IgD-negative memory B cell (primary cell): Measurements from ENCODE around the gene SBNO2. TPM values are rescaled to one million over a fixed set of nuclear protein-coding genes. Genes with fewer than 3 reads are reported as not detected.

Experiments
- H3K27ac Mint-ChIP-seq, 3 donors: one replicate each; pipeline ENCODE4 v1.8.0; 2020 to 2022; ENCODE audit warnings: mild to moderate bottlenecking in 3 of 3, mixed read lengths in 3 of 3, moderate library complexity in 1 of 3
- H3K27me3 Mint-ChIP-seq: one replicate; pipeline ENCODE4 v1.8.0; 2021; ENCODE audit warnings: mixed read lengths
- H3K36me3 Mint-ChIP-seq: one replicate; pipeline ENCODE4 v1.8.0; 2020; ENCODE audit warnings: mild to moderate bottlenecking, mixed read lengths
- H3K4me1 Mint-ChIP-seq, 3 donors: one replicate each; pipeline ENCODE4 v1.8.0; 2020 to 2022; ENCODE audit warnings: mixed read lengths in 3 of 3, mild to moderate bottlenecking in 1 of 3
- H3K4me3 Mint-ChIP-seq, 4 donors: one replicate each; pipeline ENCODE4 v1.8.0; 2020 to 2022; ENCODE audit warnings: mild to moderate bottlenecking in 4 of 4, mixed read lengths in 4 of 4, moderate library complexity in 3 of 4
- H3K9me3 Mint-ChIP-seq, 3 donors: one replicate each; pipeline ENCODE4 v1.8.0; 2020 to 2021; ENCODE audit warnings: mixed read lengths in 3 of 3, mild to moderate bottlenecking in 1 of 3
- polyA plus RNA-seq: library from polyadenylated mRNA; unstranded; fragments of 300-500 nt; fragmentation: Illumina TruSeq; gene quantifications from one replicate; pipeline ENCODE4 v1.2.3, GENCODE V29; 2021

Gene SBNO2
- polyA plus RNA-seq, 1 donor from 2014 or later, result 2.1 TPM

DNA sequence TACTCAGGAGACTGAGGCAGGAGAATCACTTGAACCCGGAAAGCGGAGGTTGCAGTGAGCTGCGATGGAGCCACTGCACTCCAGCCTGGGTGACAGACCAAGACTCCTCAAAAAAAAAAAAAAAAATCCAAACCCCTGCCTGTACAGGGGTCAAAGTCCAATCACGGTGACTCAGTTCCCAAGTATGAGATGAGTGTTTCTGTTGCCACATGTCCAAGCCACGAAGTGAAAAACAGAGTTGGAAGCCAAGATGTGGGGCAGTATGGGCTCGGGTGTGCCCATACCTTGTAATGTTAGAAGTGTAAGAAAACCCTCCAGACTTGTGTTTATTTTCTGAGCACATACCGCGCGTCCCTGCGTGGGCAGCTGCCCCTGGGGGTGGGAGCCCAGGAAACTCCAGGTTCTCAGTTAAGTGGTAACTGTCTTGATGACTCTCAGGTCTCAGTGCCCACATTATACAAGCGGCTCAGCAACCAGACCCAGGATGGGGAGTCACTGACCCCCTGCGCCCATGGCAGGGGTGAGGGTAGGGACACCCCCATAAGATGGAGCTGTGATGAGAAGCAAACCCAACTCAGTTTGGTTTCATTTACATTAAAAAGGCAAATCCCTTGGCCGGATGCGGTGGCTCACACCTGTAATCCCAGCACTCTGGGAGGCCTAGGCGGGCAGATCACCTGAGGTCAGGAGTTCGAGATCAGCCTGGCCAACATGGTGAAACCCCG, 71.5 kb downstream of the SBNO2 start:
- Mint-ChIP-seq H3K27ac (peak overlapping the region; percentile 94 to 97 (median 96)), H3K9me3 (peaks cover 0 to 2% (median 0%) of the 10 kb centered on the region in 3 donors), H3K27me3 (no peaks in the 10 kb centered on the region), H3K36me3 (no peaks in the 10 kb centered on the region), H3K4me3 (peak overlapping the region; percentile 76 to 92 (median 80)), H3K4me1 (peaks cover 20 to 26% (median 25%) of the 10 kb centered on the region in 3 donors)

DNA sequence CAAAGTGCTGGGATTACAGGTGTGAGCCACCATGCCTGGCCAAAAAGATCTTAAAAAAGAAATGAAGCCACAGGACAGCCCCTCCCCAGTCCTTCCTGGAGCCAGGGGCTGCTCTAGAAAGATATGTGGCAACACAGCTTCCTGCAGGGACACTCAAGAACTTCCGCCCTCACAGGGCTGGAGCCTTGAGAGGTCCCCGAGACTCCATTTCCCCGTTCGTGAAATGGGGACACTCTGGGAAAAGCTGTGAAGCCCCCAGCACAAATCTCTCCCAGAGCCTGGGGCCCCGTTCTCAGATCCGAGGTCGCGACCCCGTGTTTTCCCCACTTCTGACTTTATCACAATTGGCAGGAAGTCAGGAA, 72.8 kb downstream of the SBNO2 start:
- Mint-ChIP-seq H3K9me3 (peaks cover 0 to 2% (median 0%) of the 10 kb centered on the region in 3 donors), H3K4me1 (peaks cover 20 to 23% (median 22%) of the 10 kb centered on the region in 3 donors), H3K27me3 (no peaks in the 10 kb centered on the region), H3K36me3 (no peaks in the 10 kb centered on the region), H3K27ac (peak overlapping the region in 2 of 3 donors; percentile 7 to 97), H3K4me3 (peak overlapping the region in 3 of 4 donors; percentile 23 to 78 (median 76))

DNA sequence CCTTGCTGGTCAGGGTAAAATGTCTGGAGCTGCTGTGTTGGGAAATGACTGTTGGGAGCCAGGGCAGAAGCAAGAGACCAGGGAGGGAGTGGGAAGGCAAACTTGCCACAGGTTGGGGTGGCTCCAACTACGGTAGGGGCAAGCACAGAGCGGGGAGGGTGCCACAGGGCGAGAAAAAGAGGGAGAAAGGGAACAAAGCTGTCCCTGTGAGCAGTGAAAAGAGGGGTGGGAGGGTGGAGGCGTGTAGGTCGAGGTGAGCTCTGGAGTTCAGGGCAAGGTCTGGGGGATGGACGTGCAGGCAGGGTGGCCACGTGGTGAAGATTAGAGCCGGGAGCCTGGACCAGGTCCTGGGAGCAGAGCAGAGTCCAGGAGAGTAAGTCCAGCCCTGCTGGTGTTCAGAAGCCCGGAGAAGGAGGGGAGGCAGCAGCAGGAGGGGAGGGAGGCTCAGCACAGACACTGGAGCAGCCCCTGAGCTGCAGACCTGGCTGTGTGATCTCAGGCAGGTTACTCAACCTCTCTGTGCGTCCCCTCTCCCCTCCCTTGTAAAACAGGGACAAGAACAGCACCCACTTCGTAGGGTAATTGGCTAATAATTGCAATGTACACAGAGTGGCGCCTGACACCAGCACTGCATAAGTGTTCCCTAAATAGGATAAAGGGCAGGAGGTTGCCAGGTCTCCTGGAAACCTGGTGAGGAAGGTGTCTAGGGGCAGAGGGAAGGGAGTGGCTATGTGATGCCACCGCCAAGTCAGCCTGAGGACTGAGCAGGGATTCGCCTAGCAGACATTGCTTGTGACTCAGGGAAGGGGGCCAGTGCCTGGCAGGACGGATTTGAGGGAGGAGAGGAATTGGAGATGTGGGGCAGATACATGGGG, 75.7 kb downstream of the SBNO2 start:
- Mint-ChIP-seq H3K9me3 (peaks cover 0 to 2% (median 0%) of the 10 kb centered on the region in 3 donors), H3K4me3 (peak overlapping the region in 1 of 4 donors; percentile 67), H3K27me3 (peaks cover 1% of the 10 kb centered on the region), H3K27ac (peak overlapping the region in 1 of 3 donors; percentile 68), H3K4me1 (peaks cover 24 to 34% (median 28%) of the 10 kb centered on the region in 3 donors), H3K36me3 (no peaks in the 10 kb centered on the region)

DNA sequence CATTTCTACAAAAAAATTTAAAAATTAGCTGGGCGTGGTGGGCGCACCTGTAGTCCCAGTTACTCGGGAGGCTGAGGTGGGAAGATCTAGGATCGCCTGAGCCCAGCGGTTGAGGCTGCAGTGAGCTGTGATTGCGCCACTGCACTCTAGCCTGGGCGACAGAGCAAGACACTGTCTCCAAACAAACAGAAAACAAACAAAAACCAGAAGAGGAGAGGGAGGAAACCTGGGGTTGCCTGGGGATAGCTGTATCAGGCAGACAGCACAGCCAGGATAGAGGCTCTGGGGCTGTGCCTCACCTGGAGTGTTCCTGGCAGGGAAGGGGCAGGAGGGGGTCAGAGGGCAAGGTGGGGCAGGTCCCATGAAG, 76.3 kb downstream of the SBNO2 start:
- Mint-ChIP-seq H3K27me3 (peaks cover 1% of the 10 kb centered on the region), H3K27ac (peak overlapping the region in 1 of 3 donors; percentile 68), H3K9me3 (peaks cover 0 to 2% (median 0%) of the 10 kb centered on the region in 3 donors), H3K4me1 (peaks cover 20 to 31% (median 25%) of the 10 kb centered on the region in 3 donors), H3K4me3 (peak overlapping the region in 1 of 4 donors; percentile 67), H3K36me3 (no peaks in the 10 kb centered on the region)

DNA sequence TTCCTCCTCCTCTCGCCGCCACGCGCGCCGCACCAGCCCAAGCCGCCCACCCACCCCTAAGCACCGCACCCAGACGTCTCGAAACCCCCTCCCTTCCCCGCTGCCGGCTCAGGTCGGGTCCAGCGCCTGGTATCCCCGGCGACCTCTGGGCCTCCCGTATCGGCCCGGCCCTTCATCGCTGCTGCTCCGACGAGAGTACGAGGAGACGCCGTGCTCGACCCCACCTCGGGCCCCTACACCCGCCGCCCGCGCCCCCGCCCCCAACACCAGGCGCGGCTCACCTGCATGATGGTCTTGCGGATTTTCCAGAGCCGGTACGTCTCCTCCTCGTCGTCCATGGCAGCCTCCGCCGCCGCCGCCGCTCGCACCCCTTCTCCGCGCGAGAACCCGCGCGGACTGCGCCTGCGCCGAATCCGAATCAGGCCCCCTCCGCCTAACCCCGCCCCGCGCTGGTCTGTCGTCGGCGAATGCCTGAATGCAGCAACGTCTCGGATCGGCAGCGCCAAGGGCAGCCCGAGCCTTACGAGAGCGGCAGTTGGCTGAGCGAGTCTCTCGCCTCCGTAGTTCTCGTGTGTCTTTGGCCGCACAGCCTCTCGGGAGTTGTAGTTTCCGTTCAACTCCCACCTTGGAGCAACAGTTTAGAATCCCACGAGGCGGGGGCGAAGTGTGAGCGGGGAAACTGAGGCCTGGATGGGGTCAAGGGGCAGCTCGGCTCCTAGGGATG, 78.9 kb downstream of the SBNO2 start, which contains the start of gene POLR2E:
Gene POLR2E (minus strand): TSS at position 398 of the 724 bp plus-strand sequence. CDS start 60 bp downstream, at position 338.
- H3K4me1 Mint-ChIP-seq, result peaks cover 9 to 20% (median 15%) of the 10 kb centered on the region in 3 donors
- peaks cover 0 to 2% (median 0%) of the 10 kb centered on the region in 3 donors for H3K9me3 Mint-ChIP-seq
- H3K36me3 Mint-ChIP-seq, result no peaks in the 10 kb centered on the region

DNA sequence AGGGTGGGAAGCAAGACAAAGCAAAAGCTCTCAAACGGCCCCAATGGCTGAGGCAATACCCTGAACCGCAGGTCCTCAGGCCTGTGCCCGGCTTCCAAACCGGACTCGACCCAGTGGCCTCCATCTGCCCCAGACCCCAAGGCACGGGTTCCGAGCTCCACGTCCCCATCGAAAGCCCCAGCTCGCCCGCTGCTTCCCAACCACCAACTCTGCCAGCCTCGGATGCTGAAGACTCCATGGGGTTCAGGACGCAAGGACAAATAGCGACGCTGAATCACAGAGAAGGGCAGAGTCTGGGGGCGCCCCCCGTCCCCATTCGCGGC, 79.5 kb downstream of the SBNO2 start:
- Mint-ChIP-seq H3K4me3 (peak overlapping the region; percentile 91 to 98 (median 94)), H3K36me3 (no peaks in the 10 kb centered on the region), H3K27ac (peak overlapping the region in 2 of 3 donors; percentile 88 to 89), H3K9me3 (no peaks in the 10 kb centered on the region), H3K27me3 (peaks cover 1% of the 10 kb centered on the region), H3K4me1 (peaks cover 9 to 17% (median 12%) of the 10 kb centered on the region in 3 donors)

More for the DNA sequence above, 78.9 kb downstream of the SBNO2 start, which contains the start of gene POLR2E:
- Mint-ChIP-seq H3K27ac (peak within 1 kb of the TSS; percentile 88 to 91 (median 89)), H3K4me3 (peak within 1 kb of the TSS; percentile 91 to 98 (median 94)), H3K27me3 (peaks cover 1% of the 10 kb centered on the region)

DNA sequence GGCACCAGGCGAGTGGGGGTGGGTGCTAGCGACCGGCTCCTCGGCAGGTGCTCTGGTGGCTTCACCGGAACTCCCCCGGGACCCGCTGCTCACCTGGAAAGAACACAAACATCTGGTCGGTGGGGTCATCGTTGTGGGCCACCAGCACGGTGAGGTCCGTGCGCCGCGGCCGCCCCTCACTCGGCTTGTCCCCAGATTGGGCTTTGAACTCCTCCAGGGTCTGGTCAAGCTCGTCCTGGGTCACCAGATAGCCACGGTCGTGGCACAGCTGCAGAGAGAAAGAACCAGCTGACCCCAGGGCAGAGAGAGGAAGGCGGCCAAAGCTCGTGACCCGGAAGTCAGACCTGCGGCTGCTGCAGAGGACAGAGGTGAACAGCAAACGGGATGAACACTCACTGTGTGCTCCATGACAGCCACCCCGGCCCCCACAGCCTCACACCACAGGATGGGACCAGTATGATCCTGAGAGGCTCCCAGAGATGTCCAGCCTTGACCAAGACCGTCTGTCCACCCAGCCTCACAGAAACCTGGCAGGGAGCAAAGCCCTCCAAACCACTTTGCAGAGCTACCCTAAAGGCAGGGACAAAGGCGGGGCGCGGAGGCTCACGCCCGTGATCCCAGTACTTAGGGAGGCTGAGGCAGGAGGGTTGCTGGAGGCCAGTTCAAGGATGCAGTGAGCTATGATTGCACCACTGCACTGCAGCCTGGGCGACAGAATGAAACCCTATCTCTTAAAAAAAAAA, 80.1 kb downstream of the SBNO2 start:
- peaks cover 1% of the 10 kb centered on the region for H3K27me3 Mint-ChIP-seq
- H3K4me3 Mint-ChIP-seq, result peak overlapping the region; percentile 91 to 98 (median 94)
- H3K9me3 Mint-ChIP-seq, result no peaks in the 10 kb centered on the region
- H3K36me3 Mint-ChIP-seq, result no peaks in the 10 kb centered on the region
- peak overlapping the region; percentile 46 to 89 (median 87) for H3K27ac Mint-ChIP-seq
- peaks cover 9 to 18% (median 9%) of the 10 kb centered on the region in 3 donors for H3K4me1 Mint-ChIP-seq

DNA sequence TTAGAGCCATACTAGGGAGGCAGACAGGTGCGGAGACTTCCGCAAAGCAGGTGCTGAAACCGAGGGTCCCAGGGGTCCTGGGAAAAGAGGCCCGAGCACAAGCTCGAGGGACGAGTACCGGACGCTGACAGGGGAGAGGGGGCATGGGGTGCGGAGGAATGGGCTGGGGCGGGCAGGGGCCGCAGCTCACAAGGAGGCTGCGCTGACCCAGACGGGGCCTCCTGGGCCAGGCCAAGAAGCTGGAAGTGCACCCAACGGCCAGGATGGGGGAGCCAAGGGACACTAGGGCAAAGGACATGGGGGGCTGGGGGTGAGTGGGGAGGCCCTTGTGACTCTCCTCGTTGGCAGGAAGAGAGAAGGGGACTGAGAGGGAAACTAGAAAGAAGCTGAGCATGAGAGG, 80.7 kb downstream of the SBNO2 start:
- H3K36me3 Mint-ChIP-seq, result no peaks in the 10 kb centered on the region
- no peaks in the 10 kb centered on the region for H3K9me3 Mint-ChIP-seq
- peak overlapping the region; percentile 91 to 98 (median 94) for H3K4me3 Mint-ChIP-seq
- peaks cover 1% of the 10 kb centered on the region for H3K27me3 Mint-ChIP-seq
- H3K27ac Mint-ChIP-seq, result peak overlapping the region; percentile 46 to 87 (median 79)
- peaks cover 6 to 18% (median 10%) of the 10 kb centered on the region in 3 donors for H3K4me1 Mint-ChIP-seq

DNA sequence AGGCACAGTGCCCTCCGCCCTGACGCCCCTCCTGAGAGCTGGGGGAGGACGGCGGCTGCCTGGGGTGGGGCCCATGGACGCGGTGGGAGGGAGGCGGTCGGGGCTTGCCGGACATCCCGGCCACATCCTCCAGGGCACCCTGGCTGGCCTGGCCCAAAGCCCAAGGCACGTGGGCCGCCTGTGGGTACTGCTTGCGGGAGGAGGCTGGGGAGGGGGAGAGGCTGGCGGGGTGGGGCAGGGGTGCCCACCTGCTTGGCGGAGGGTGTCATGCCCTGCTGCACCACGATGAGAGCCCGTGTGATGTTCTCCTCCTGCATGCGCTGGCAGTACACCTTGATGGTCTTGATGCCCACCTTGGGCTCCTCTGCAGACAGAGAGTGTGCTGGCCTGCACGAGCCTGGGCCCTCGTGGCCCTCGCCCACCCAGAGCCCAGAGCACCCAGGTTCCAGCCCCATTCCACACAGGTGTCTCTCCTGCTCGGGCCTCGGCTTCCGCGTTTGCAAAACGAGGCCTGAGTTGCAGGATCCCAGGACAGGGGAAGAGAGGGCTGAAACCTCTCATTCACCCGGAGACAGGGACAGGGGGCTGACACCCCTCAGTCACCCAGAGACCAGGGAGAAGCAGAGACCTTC, 82.4 kb downstream of the SBNO2 start:
- Mint-ChIP-seq H3K4me3 (peak overlapping the region in 1 of 4 donors; percentile 65), H3K4me1 (peaks cover 13 to 27% (median 17%) of the 10 kb centered on the region in 3 donors), H3K27ac (peak overlapping the region in 1 of 3 donors; percentile 79), H3K27me3 (peaks cover 1% of the 10 kb centered on the region), H3K36me3 (no peaks in the 10 kb centered on the region), H3K9me3 (no peaks in the 10 kb centered on the region)

DNA sequence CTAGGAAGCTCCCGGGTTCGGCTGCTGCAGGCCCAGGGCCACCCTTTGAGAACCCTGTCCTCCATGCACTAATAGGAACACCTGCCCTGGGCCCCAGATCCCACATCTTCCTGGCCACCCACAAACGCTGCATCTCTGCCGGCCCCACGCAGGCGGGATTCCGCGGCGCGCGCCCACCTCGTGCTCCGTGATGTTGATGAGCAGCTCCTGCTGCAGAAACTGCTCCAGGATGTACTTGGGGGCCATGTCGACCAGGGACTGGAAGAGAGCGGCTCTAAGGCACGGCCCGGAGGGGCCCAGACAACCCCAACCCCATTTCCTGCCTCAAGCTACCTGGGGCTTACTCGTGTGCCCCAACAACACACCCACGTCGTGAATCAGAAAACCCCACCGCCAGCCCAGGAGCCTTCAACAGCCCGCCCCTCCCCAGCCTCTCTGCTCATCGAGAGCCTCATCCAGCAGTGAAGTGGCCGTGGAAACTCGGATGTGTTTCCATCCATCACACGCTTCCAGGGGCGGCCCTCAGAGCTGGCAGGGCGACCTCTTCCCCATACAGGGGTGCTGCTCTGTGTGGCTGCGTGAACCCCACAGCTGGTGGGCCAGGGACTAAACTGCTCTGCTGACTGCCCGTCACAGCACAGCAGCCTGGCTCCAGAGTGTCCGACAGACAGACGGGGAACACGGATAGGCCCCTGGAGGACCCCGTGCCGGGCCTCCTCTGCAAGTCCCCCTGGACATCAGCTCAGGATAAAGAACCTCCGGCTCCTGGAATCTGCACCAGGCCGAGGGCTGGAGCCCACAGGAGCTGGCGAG, 83.1 kb downstream of the SBNO2 start:
- peak overlapping the region in 1 of 4 donors; percentile 27 for H3K4me3 Mint-ChIP-seq
- H3K36me3 Mint-ChIP-seq, result no peaks in the 10 kb centered on the region
- no peaks in the 10 kb centered on the region for H3K9me3 Mint-ChIP-seq
- peaks cover 1% of the 10 kb centered on the region for H3K27me3 Mint-ChIP-seq
- peak overlapping the region in 2 of 3 donors; percentile 46 to 86 for H3K27ac Mint-ChIP-seq
- H3K4me1 Mint-ChIP-seq, result peaks cover 13 to 27% (median 17%) of the 10 kb centered on the region in 3 donors

DNA sequence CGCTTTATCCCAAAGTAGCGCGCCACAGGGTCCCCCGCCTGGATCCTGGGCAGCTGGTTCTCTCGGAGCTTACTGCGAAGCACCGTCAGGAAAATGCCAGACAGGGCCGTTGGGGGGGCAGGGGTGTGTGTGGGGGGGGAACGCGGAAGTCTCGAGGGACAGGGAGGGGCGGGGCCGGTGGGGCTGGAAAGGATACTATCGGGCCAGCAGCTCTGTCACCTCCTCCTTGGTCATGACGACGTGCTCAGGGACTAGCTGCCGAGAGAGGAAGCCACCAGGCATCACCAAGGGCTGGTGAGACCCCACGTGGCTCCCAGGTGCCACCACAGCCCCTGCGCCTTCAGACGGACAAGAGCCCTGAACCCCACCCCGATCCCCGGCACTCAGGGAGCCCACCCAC, 84.2 kb downstream of the SBNO2 start:
- H3K27ac Mint-ChIP-seq, result peak overlapping the region in 2 of 3 donors; percentile 23 to 86
- H3K36me3 Mint-ChIP-seq, result no peaks in the 10 kb centered on the region
- peak overlapping the region in 1 of 4 donors; percentile 27 for H3K4me3 Mint-ChIP-seq
- no peaks in the 10 kb centered on the region for H3K27me3 Mint-ChIP-seq
- H3K9me3 Mint-ChIP-seq, result no peaks in the 10 kb centered on the region
- peaks cover 10 to 24% (median 17%) of the 10 kb centered on the region in 3 donors for H3K4me1 Mint-ChIP-seq

DNA sequence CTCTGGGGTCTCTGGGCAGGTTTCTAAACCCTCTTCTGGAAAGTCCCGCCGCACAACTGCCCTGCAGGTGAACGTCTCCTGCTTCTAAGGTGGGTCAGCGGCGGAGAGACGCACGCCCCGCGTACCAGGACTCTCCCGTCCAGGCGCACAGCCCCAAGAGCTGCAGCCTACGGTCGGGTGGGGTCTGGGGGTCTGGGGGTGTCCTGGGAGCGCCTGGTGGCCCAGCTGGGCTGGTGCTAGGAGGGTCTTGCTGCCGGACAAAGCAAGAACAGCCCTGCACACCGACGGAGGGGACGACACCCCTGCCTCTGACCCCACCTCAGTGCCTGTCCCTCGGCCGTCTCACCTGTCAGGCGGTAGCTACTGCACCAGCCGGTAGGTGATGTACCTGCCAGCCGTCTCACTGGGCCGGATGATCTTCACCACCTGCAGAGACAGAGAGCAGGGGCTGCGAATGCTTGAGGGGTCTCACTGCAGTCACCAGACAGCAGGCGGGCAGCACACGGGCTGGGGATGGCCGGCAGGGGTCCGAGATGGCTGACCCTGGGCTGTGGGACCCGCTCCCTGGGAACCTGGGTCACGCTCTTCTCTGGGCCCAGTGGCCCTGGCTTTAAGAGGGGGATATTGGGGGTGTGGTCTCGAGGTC, 84.8 kb downstream of the SBNO2 start:
- H3K4me1 Mint-ChIP-seq, result peaks cover 14 to 26% (median 20%) of the 10 kb centered on the region in 3 donors
- H3K27ac Mint-ChIP-seq, result peak overlapping the region in 2 of 3 donors; percentile 23 to 86
- H3K4me3 Mint-ChIP-seq, result no peak overlapping the region
- no peaks in the 10 kb centered on the region for H3K9me3 Mint-ChIP-seq
- no peaks in the 10 kb centered on the region for H3K36me3 Mint-ChIP-seq
- no peaks in the 10 kb centered on the region for H3K27me3 Mint-ChIP-seq
